DOHH2 (cell line): ENCODE data around the gene ZC3H7A.

ENCODE experiments used
- EZH2phosphoT487 ChIP-seq: fragments of 200-600 bp; sonication (generic); IDR thresholded peaks from 2 replicates; pipeline ENCODE4 v1.6.1; 2017; ENCODE audit warnings: borderline replicate concordance, mild to moderate bottlenecking, antibody characterized with exemption, low read length, moderate library complexity, mixed read lengths
- TF ChIP-seq, protein P1 (sequence below): fragments of 200-600 bp; sonication (generic); IDR thresholded peaks from one replicate; pipeline ENCODE4 v1.5.1; 2014; ENCODE audit warnings: antibody characterized with exemption, mild to moderate bottlenecking, low read depth, low read length; ENCODE audit not compliant: poor library complexity, severe bottlenecking

- TF ChIP-seq, protein P1, sequence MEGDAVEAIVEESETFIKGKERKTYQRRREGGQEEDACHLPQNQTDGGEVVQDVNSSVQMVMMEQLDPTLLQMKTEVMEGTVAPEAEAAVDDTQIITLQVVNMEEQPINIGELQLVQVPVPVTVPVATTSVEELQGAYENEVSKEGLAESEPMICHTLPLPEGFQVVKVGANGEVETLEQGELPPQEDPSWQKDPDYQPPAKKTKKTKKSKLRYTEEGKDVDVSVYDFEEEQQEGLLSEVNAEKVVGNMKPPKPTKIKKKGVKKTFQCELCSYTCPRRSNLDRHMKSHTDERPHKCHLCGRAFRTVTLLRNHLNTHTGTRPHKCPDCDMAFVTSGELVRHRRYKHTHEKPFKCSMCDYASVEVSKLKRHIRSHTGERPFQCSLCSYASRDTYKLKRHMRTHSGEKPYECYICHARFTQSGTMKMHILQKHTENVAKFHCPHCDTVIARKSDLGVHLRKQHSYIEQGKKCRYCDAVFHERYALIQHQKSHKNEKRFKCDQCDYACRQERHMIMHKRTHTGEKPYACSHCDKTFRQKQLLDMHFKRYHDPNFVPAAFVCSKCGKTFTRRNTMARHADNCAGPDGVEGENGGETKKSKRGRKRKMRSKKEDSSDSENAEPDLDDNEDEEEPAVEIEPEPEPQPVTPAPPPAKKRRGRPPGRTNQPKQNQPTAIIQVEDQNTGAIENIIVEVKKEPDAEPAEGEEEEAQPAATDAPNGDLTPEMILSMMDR = no peak
- no peak for TF ChIP-seq EZH2phosphoT487
Observed at GRCh38 chr16:11799017-11799381, 1.9 kb upstream of the ZC3H7A start.
